CD4-positive, alpha-beta T cell (primary cell): ENCODE measurements around the gene GRID2. TPM values are rescaled to one million over a fixed set of nuclear protein-coding genes. Genes with fewer than 3 reads are reported as not detected.

Experiments
- ATAC-seq: fragments of 200-7000 bp; cut with Tn5 transposase; one replicate; pipeline ENCODE4 v1.10.0; 2022; ENCODE audit warnings: mild to moderate bottlenecking; ENCODE audit not compliant: poor library complexity
- CTCF ChIA-PET: fragments of 350-600 bp; sonication (Branson Sonifier 250); formaldehyde crosslinking; loops from one replicate; lab custom pipeline; 2021; ENCODE audit warnings: antibody characterized with exemption, inconsistent platforms; lab: Charles Lee
- POLR2A ChIA-PET: fragments of 350-600 bp; sonication (Branson Sonifier 250); formaldehyde crosslinking; loops from one replicate; lab custom pipeline; 2021; ENCODE audit warnings: antibody characterized with exemption, inconsistent platforms; lab: Charles Lee
- DNase-seq, 14 experiments: peaks; one replicate each; pipeline ENCODE4 v3.0.0-alpha.2; 2013 to 2020; ENCODE audit warnings: mixed read lengths in 2 of 14
- H3K27ac ChIP-seq, 2 donors: one replicate each; pipeline versions ENCODE4 v1.5.1 to v1.7.0; 2013; ENCODE audit warnings: low read length in 2 of 2, low read depth in 1 of 2, mild to moderate bottlenecking in 1 of 2
- H3K27me3 ChIP-seq, 2 experiments: 1 replicate in 1 of 2; 2 replicates in 1 of 2; pipeline versions ENCODE4 v1.6.1 to v1.7.0; 2013; ENCODE audit warnings: low read length in 2 of 2, control low read depth in 1 of 2, mild to moderate bottlenecking in 1 of 2, moderate library complexity in 1 of 2; ENCODE audit not compliant: insufficient read depth in 2 of 2, control insufficient read depth in 1 of 2
- H3K36me3 ChIP-seq: one replicate; pipeline ENCODE4 v1.6.1; 2013; ENCODE audit warnings: low read length, control low read depth; ENCODE audit not compliant: insufficient read depth
- H3K4me1 ChIP-seq: one replicate; pipeline ENCODE4 v1.6.1; 2013; ENCODE audit warnings: low read length, control low read depth; ENCODE audit not compliant: insufficient read depth
- H3K4me3 ChIP-seq: one replicate; pipeline ENCODE4 v1.5.1; 2013; ENCODE audit warnings: mild to moderate bottlenecking, low read length, moderate library complexity
- H3K9me3 ChIP-seq, 2 experiments: 1 replicate in 1 of 2; 2 replicates in 1 of 2; pipeline versions ENCODE4 v1.6.1 to v1.7.0; 2013; ENCODE audit warnings: low read length in 2 of 2, mild to moderate bottlenecking in 2 of 2, control low read depth in 1 of 2, moderate library complexity in 1 of 2; ENCODE audit not compliant: control insufficient read depth in 1 of 2, insufficient read depth in 1 of 2
- H3K27ac Mint-ChIP-seq: one replicate; pipeline ENCODE4 v1.8.0; 2020; ENCODE audit warnings: mixed read lengths
- H3K27me3 Mint-ChIP-seq: one replicate; pipeline ENCODE4 v1.8.0; 2021; ENCODE audit warnings: mixed read lengths
- H3K36me3 Mint-ChIP-seq: one replicate; pipeline ENCODE4 v1.8.0; 2021; ENCODE audit warnings: low read depth, mixed read lengths
- H3K4me1 Mint-ChIP-seq: one replicate; pipeline ENCODE4 v1.8.0; 2021; ENCODE audit warnings: low read depth, mixed read lengths
- H3K4me3 Mint-ChIP-seq: one replicate; pipeline ENCODE4 v1.8.0; 2020; ENCODE audit warnings: mild to moderate bottlenecking, mixed read lengths
- H3K9me3 Mint-ChIP-seq: one replicate; pipeline ENCODE4 v1.8.0; 2020; ENCODE audit warnings: mixed read lengths
- intact Hi-C, 2 experiments: fragments of 100-400 bp; cut with DNase I in 1 of 2; cut with micrococcal nuclease in 1 of 2; formaldehyde crosslinking; loops; one replicate each; pipeline versions ENCODE4 v1.15.1 to v1.9.0; 2023 to 2025; cut with DNase I, micrococcal nuclease
- total RNA-seq, 174 experiments: library from RNA in 2 of 174; stranded (reverse) in 2 of 174; gene quantifications; one replicate each; pipeline ENCODE4 v1.2.3 and lab custom pipeline; 2021 to 2026
- TF ChIP-seq, protein P1 (sequence below): fragments of 200-600 bp; IDR thresholded peaks from one replicate; pipeline ENCODE4 v1.8.0; 2022; ENCODE audit warnings: antibody characterized with exemption, mild to moderate bottlenecking

GRID2 gene
- total RNA-seq, 2 experiments from 2014 or later, result not detected

DNA sequence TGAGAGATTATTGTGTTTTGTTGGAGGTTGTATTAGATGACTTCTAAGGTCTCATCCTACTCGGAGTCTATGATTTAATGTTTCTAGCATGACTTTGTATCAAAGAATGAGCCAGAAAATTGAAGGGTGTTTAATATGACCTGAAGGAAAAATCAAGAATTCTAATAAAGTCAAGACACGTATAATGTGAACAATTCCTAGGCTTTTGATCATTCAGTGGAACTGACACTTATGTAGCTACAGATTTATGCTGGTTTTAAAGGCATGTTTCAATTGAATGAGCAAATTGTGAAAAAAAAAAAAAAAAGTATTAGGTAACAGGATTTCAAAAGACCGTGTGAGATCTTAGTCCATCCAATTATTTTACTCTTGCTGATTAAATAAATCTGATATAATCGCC lies 64.9 kb downstream of the GRID2 start:
- no peaks in the 10 kb centered on the region for H3K36me3 Mint-ChIP-seq
- H3K9me3 ChIP-seq, result no peaks in the 10 kb centered on the region
- POLR2A ChIA-PET, result no interaction called here
- no peaks in the 10 kb centered on the region for H3K27me3 Mint-ChIP-seq
- no peak overlapping the region for H3K27ac Mint-ChIP-seq
- CTCF ChIA-PET, result no interaction called here
- H3K4me3 Mint-ChIP-seq, result no peak overlapping the region
- no peak overlapping the region for H3K4me3 ChIP-seq
- TF ChIP-seq, protein P1, sequence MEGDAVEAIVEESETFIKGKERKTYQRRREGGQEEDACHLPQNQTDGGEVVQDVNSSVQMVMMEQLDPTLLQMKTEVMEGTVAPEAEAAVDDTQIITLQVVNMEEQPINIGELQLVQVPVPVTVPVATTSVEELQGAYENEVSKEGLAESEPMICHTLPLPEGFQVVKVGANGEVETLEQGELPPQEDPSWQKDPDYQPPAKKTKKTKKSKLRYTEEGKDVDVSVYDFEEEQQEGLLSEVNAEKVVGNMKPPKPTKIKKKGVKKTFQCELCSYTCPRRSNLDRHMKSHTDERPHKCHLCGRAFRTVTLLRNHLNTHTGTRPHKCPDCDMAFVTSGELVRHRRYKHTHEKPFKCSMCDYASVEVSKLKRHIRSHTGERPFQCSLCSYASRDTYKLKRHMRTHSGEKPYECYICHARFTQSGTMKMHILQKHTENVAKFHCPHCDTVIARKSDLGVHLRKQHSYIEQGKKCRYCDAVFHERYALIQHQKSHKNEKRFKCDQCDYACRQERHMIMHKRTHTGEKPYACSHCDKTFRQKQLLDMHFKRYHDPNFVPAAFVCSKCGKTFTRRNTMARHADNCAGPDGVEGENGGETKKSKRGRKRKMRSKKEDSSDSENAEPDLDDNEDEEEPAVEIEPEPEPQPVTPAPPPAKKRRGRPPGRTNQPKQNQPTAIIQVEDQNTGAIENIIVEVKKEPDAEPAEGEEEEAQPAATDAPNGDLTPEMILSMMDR, result no peak
- ATAC-seq, result no peak
- no peak for DNase-seq
- H3K4me1 Mint-ChIP-seq, result no peaks in the 10 kb centered on the region
- H3K27me3 ChIP-seq, result no peaks in the 10 kb centered on the region
- H3K36me3 ChIP-seq, result no peaks in the 10 kb centered on the region
- no peak overlapping the region for H3K27ac ChIP-seq
- intact Hi-C loops, result no loop called here
- H3K4me1 ChIP-seq, result no peaks in the 10 kb centered on the region
- peaks cover 6% of the 10 kb centered on the region for H3K9me3 Mint-ChIP-seq

DNA sequence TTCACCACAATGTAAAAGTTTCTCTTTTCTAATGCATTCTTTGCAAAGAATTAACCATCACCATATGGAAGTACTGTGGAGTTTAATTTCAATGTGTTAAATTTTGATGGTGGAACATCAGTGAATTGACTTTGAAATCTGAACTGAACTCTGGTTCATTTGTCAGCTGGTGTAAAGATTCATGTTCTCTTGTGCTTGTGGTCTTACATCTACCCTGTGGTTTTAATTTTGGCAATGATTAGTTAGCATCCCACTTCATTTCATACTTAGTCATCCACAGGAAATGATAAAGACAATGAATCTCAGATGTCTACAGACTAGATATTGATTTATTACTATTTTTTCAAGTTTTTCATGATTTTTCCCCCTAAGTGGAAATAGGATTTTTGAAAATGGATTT lies 77.8 kb downstream of the GRID2 start:
- Mint-ChIP-seq H3K4me3 (no peak overlapping the region), H3K27ac (no peak overlapping the region), H3K36me3 (no peaks in the 10 kb centered on the region), H3K9me3 (no peaks in the 10 kb centered on the region), H3K4me1 (no peaks in the 10 kb centered on the region), H3K27me3 (no peaks in the 10 kb centered on the region)
- DNase-seq, result no peak
- TF ChIP-seq, protein P1, result no peak
- Histone ChIP-seq H3K4me1 (no peaks in the 10 kb centered on the region), H3K27me3 (no peaks in the 10 kb centered on the region), H3K36me3 (no peaks in the 10 kb centered on the region), H3K4me3 (no peak overlapping the region), H3K9me3 (no peaks in the 10 kb centered on the region), H3K27ac (no peak overlapping the region)
- CTCF ChIA-PET, result no interaction called here
- POLR2A ChIA-PET, result no interaction called here
- no peak for ATAC-seq
- intact Hi-C loops, result no loop called here

DNA sequence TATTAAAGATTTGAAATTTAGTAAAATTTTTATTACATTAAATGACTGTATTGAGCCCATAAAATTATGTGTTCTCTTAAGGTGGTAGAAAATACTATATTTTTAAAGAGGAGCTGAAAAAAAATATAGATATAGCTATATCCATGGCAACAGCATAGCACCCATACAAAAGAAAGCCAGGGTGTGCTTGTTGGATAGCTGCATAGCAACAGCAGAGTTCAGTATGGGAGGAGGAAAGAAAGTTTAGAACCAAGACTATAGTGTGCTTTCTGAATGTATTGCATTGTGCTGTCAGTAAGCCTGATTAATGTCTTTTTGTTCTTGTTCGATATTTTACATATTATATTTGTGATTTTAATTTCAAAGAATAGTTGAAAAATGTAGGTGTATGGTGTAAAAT lies 78.4 kb downstream of the GRID2 start:
- Mint-ChIP-seq H3K4me3 (no peak overlapping the region), H3K36me3 (no peaks in the 10 kb centered on the region), H3K4me1 (no peaks in the 10 kb centered on the region), H3K27me3 (no peaks in the 10 kb centered on the region), H3K9me3 (no peaks in the 10 kb centered on the region), H3K27ac (no peak overlapping the region)
- no peak for DNase-seq
- Histone ChIP-seq H3K4me3 (no peak overlapping the region), H3K27me3 (no peaks in the 10 kb centered on the region), H3K9me3 (no peaks in the 10 kb centered on the region), H3K4me1 (no peaks in the 10 kb centered on the region), H3K36me3 (no peaks in the 10 kb centered on the region), H3K27ac (no peak overlapping the region)
- CTCF ChIA-PET, result no interaction called here
- POLR2A ChIA-PET, result no interaction called here
- ATAC-seq, result no peak
- intact Hi-C loops, result no loop called here
- TF ChIP-seq, protein P1, result no peak
